Left colon (tissue), 2 donors: ENCODE measurements around the gene ARL14. TPM values are rescaled to one million over a fixed set of nuclear protein-coding genes. Genes with fewer than 3 reads are reported as not detected.

ENCODE experiments used
- ATAC-seq: fragments of 200-7000 bp; cut with Tn5 transposase; one replicate; pipeline ENCODE4 v1.9.1; 2020; ENCODE audit warnings: mild to moderate bottlenecking, moderate library complexity
- DNase-seq, 2 donors: peaks; one replicate each; pipeline ENCODE4 v3.0.0-alpha.2; 2020
- intact Hi-C, 2 donors: fragments of 100-400 bp; cut with DNase I in 1 of 2; cut with micrococcal nuclease in 1 of 2; formaldehyde crosslinking; loops; one replicate each; pipeline versions ENCODE4 v1.11.2 to v1.14.0; 2022; cut with DNase I, micrococcal nuclease
- total RNA-seq, 2 donors: library from RNA; stranded (reverse); fragmentation: NEBNext Ultra II Directional; extraction: Animal tissue kit (Norgen Biotek cat#: 25700); gene quantifications; one replicate each; pipeline ENCODE4 v1.2.1, GENCODE V29; 2021
- donor health status: DM: no; HTN: no; CAD: no.
- donor health status: DM: yes; HTN: yes; CAD: no.

ARL14 gene
- total RNA-seq, 2 donors from 2014 or later, result 14.9 to 51.8 TPM

GRCh38 chr3:160671995-160672394, 5.0 kb upstream of the ARL14 start:
- intact Hi-C loops, result no loop called here

GRCh38 chr3:160673188-160673587, 3.8 kb upstream of the ARL14 start:
- peak; percentile 19 for ATAC-seq
- no peak for DNase-seq
- intact Hi-C loops, result no loop called here

More at GRCh38 chr3:160671995-160672394, 5.0 kb upstream of the ARL14 start:
- no peak for DNase-seq
- no peak for ATAC-seq

- no peak for DNase-seq
- intact Hi-C loops, result no loop called here
Observed at GRCh38 chr3:160675566-160676124, 1.3 kb upstream of the ARL14 start.

GRCh38 chr3:160677459-160677881, 510 bp downstream of the ARL14 start:
- DNase-seq, result peak; percentile 36 to 41
- peak; percentile 54 for ATAC-seq
- intact Hi-C loops, result no loop called here

More at GRCh38 chr3:160675566-160676124, 1.3 kb upstream of the ARL14 start:
- ATAC-seq, result peak; percentile 36

GRCh38 chr3:160678292-160678842, 1.4 kb downstream of the ARL14 start:
- intact Hi-C loops, result no loop called here
- DNase-seq (no peak), ATAC-seq (peak; percentile 80)

- intact Hi-C loops, result no loop called here
- ATAC-seq (no peak), DNase-seq (no peak)
Observed at GRCh38 chr3:160684368-160684740, 7.4 kb downstream of the ARL14 start.

GRCh38 chr3:160685144-160685766, 8.3 kb downstream of the ARL14 start:
- ATAC-seq (no peak), DNase-seq (no peak)
- intact Hi-C loops, result no loop called here

GRCh38 chr3:160686955-160687535, 10.1 kb downstream of the ARL14 start:
- no peak for ATAC-seq
- intact Hi-C loops, result no loop called here
- DNase-seq, result no peak

- ATAC-seq (no peak), DNase-seq (no peak)
- intact Hi-C loops, result no loop called here
Observed at GRCh38 chr3:160691151-160691550, 14.2 kb downstream of the ARL14 start.

GRCh38 chr3:160691962-160692361, 15.0 kb downstream of the ARL14 start:
- intact Hi-C loops, result no loop called here
- ATAC-seq (no peak), DNase-seq (no peak)

- intact Hi-C loops, result no loop called here
- ATAC-seq, result no peak
- no peak for DNase-seq
Observed at GRCh38 chr3:160693191-160693590, 16.2 kb downstream of the ARL14 start.

- ATAC-seq, result peak; percentile 83
- intact Hi-C loops, result no loop called here
- no peak for DNase-seq
Observed at GRCh38 chr3:160694345-160694744, 17.4 kb downstream of the ARL14 start.

GRCh38 chr3:160695003-160695402, 18.0 kb downstream of the ARL14 start:
- DNase-seq, result no peak
- intact Hi-C loops, result no loop called here
- no peak for ATAC-seq

GRCh38 chr3:160695915-160696327, 19.0 kb downstream of the ARL14 start:
- intact Hi-C loops, result no loop called here
- ATAC-seq (no peak), DNase-seq (no peak)

- intact Hi-C loops, result no loop called here
- ATAC-seq, result no peak
- DNase-seq, result no peak
Observed at GRCh38 chr3:160697637-160698380, 20.8 kb downstream of the ARL14 start.

GRCh38 chr3:160698599-160699195, 21.7 kb downstream of the ARL14 start:
- intact Hi-C loops, result no loop called here
- ATAC-seq, result no peak
- DNase-seq, result no peak

- ATAC-seq, result no peak
- no peak for DNase-seq
- intact Hi-C loops, result loop anchor here in 1 of 2 donors (10.0 kb wide), 1 partner anchor 723 kb away; no protein-coding TSS in a partner anchor
Observed at GRCh38 chr3:160701490-160701889, 24.5 kb downstream of the ARL14 start.

- intact Hi-C loops, result loop anchor here in 1 of 2 donors (10.0 kb wide), 1 partner anchor 723 kb away; no protein-coding TSS in a partner anchor
- ATAC-seq (no peak), DNase-seq (no peak)
Observed at GRCh38 chr3:160702290-160702689, 25.3 kb downstream of the ARL14 start.

GRCh38 chr3:160703974-160704373, 27.0 kb downstream of the ARL14 start:
- DNase-seq (no peak), ATAC-seq (no peak)
- intact Hi-C loops, result loop anchor here in 1 of 2 donors (10.0 kb wide), 1 partner anchor 721 kb away; no protein-coding TSS in a partner anchor
